DND-41 (cell line): ENCODE measurements around the gene RANBP17.

Source experiments
- ATAC-seq: fragments of 200-7000 bp; cut with Tn5 transposase; 3 replicates; pipeline ENCODE4 v1.9.1; 2021; ENCODE audit warnings: low read depth; ENCODE audit not compliant: insufficient read depth
- DNase-seq: peaks from one replicate; pipeline ENCODE4 v3.0.0-alpha.2; 2020
- H2AFZ ChIP-seq: 2 replicates; pipeline ENCODE4 v1.6.0; 2012; ENCODE audit warnings: low read depth, low read length
- H3K27ac ChIP-seq: 2 replicates; pipeline ENCODE4 v1.5.1; 2012; ENCODE audit warnings: low read length, inconsistent platforms
- H3K27me3 ChIP-seq: fragments of 200-600 bp; sonication (generic); 2 replicates; pipeline ENCODE4 v1.6.0; 2012; ENCODE audit warnings: low read length, mild to moderate bottlenecking, inconsistent platforms; ENCODE audit not compliant: insufficient read depth, poor library complexity
- H3K36me3 ChIP-seq: 2 replicates; pipeline ENCODE4 v1.5.1; 2012; ENCODE audit warnings: low read length, inconsistent platforms; ENCODE audit not compliant: insufficient read depth
- H3K4me1 ChIP-seq: 2 replicates; pipeline ENCODE4 v1.5.1; 2012; ENCODE audit warnings: mild to moderate bottlenecking, low read length; ENCODE audit not compliant: insufficient read depth
- H3K4me2 ChIP-seq: 2 replicates; pipeline ENCODE4 v1.6.0; 2012; ENCODE audit warnings: mild to moderate bottlenecking, moderate library complexity, low read length, inconsistent platforms; ENCODE audit not compliant: insufficient read depth
- H3K4me3 ChIP-seq, 2 experiments: fragments of 200-600 bp in 1 of 2; shearing (Covaris generic) in 1 of 2; 2 replicates each; pipeline ENCODE4 v1.5.1; 2012 to 2016; ENCODE audit warnings: inconsistent platforms in 2 of 2, low read length in 2 of 2, mild to moderate bottlenecking in 2 of 2, low read depth in 1 of 2, moderate library complexity in 1 of 2
- H3K79me2 ChIP-seq: 2 replicates; pipeline ENCODE4 v1.6.0; 2012; ENCODE audit warnings: low read length, inconsistent platforms; ENCODE audit not compliant: insufficient read depth
- H3K9ac ChIP-seq: 2 replicates; pipeline ENCODE4 v1.6.0; 2012; ENCODE audit warnings: low read depth, mild to moderate bottlenecking, inconsistent platforms, low read length, moderate library complexity
- H3K9me3 ChIP-seq: 2 replicates; pipeline ENCODE4 v1.5.1; 2012; ENCODE audit warnings: low read length, moderate library complexity, mild to moderate bottlenecking, inconsistent platforms; ENCODE audit not compliant: insufficient read depth, severe bottlenecking
- H4K20me1 ChIP-seq: 2 replicates; pipeline ENCODE4 v1.6.0; 2012; ENCODE audit warnings: low read length; ENCODE audit not compliant: insufficient read depth
- EZH2 ChIP-seq: IDR thresholded peaks from 3 replicates; pipeline ENCODE4 v1.6.1; 2012; ENCODE audit warnings: borderline replicate concordance, low read depth, mild to moderate bottlenecking, moderate library complexity, low read length, inconsistent platforms; ENCODE audit not compliant: severe bottlenecking
- TF ChIP-seq, protein P1 (sequence below): IDR thresholded peaks from 2 replicates; pipeline ENCODE4 v1.5.1; 2012; ENCODE audit warnings: borderline replicate concordance, low read length, moderate library complexity, mild to moderate bottlenecking; ENCODE audit not compliant: poor library complexity, severe bottlenecking; ENCODE audit errors: extremely low read depth

RANBP17 gene

DNA sequence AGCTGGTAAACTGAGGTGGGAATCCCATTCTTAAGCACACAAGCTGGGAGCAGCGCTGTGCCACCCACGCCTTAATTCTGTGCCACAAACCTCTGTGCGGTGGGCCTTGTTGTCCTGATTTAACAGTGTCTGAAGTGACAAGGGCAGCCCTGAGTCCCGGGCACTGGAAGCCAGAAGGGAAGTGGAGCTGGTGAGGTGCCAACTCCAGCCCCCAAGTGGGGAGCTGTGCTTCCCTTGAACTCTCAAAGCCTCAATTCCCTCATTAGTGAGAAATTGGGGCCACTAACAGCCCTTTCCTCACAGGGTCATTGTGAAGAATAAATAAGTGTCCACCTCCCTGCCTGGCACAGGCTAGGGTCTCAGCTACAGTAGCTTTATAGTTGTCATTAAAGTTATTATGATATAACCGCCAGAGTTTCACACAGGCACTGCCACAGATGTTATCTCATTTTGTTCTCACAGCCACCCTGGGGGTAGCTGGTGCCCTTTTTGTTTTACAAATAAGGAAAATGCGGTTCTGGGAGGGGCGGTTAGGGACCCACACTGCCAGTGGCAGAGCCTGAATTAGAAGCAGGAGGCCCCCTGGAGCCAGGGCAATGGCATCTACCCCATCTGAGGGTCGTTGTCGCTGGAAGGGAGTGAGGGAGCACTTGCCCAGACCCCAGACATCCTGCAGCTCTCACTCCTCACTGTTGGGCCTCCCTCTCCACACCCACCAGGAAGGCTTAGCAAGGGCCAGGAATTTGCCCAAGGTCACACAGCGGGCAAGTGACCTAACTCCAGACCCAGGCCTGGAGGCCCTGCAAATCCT is 445.2 kb downstream of the RANBP17 start:
- TF ChIP-seq, protein P1, sequence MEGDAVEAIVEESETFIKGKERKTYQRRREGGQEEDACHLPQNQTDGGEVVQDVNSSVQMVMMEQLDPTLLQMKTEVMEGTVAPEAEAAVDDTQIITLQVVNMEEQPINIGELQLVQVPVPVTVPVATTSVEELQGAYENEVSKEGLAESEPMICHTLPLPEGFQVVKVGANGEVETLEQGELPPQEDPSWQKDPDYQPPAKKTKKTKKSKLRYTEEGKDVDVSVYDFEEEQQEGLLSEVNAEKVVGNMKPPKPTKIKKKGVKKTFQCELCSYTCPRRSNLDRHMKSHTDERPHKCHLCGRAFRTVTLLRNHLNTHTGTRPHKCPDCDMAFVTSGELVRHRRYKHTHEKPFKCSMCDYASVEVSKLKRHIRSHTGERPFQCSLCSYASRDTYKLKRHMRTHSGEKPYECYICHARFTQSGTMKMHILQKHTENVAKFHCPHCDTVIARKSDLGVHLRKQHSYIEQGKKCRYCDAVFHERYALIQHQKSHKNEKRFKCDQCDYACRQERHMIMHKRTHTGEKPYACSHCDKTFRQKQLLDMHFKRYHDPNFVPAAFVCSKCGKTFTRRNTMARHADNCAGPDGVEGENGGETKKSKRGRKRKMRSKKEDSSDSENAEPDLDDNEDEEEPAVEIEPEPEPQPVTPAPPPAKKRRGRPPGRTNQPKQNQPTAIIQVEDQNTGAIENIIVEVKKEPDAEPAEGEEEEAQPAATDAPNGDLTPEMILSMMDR = peak; percentile 57
- TF ChIP-seq EZH2 = no peak
- Histone ChIP-seq H3K9ac (peak overlapping the region; percentile 98), H3K9me3 (peaks cover 2% of the 10 kb centered on the region), H4K20me1 (peaks cover 61% of the 10 kb centered on the region), H3K4me2 (peak overlapping the region; percentile 65), H2AFZ (no peak overlapping the region), H3K4me1 (peaks cover 40% of the 10 kb centered on the region), H3K79me2 (peaks cover 97% of the 10 kb centered on the region), H3K36me3 (peaks cover 69% of the 10 kb centered on the region), H3K27ac (peak overlapping the region; percentile 96), H3K4me3 (peak overlapping the region; percentile 31 to 66; a peak in 3 of 4 replicates), H3K27me3 (no peaks in the 10 kb centered on the region)
- DNase-seq (peak; percentile 88), ATAC-seq (peak; percentile 50)

DNA sequence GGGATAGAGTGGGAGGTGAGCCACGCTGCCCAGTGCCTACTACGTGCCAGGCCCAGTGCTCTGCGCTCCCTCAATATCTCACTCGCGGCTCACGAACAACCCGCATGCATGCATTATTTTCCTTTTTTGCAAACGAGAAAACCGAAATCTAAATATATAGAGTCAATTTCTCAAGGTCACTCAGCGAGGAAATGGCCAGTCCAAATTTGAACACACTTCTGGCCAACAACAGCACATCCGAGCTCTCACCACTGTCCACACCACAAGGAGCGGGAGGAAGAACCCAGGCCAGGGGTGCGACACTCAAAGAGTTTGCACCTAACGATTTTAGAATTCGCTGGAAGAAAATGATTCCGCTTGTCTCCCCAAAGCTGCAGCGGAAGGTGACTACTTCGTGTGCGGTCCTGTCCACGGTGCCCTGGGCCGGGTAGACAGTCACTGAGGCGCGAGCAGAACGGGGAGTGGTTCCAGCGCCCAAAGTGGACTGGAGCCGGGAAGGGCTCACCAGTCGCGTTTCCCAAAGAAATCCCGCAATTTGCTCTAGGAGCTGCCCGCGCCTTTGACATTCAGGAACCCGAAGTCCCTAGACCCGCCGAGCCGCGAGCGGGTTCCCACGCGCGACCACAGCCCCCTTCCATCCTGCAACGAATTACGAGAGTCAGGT is 446.1 kb downstream of the RANBP17 start:
- Histone ChIP-seq H4K20me1 (peaks cover 61% of the 10 kb centered on the region), H3K9me3 (peaks cover 2% of the 10 kb centered on the region), H3K4me3 (peak overlapping the region; percentile 31 to 66; a peak in 3 of 4 replicates), H3K27me3 (no peaks in the 10 kb centered on the region), H3K36me3 (peaks cover 76% of the 10 kb centered on the region), H3K79me2 (peaks cover 97% of the 10 kb centered on the region), H2AFZ (no peak overlapping the region), H3K9ac (peak overlapping the region; percentile 98), H3K27ac (peak overlapping the region; percentile 96), H3K4me2 (peak overlapping the region; percentile 65), H3K4me1 (peaks cover 47% of the 10 kb centered on the region)
- ATAC-seq = no peak
- no peak for DNase-seq
- TF ChIP-seq, protein P1 = no peak
- no peak for TF ChIP-seq EZH2

DNA sequence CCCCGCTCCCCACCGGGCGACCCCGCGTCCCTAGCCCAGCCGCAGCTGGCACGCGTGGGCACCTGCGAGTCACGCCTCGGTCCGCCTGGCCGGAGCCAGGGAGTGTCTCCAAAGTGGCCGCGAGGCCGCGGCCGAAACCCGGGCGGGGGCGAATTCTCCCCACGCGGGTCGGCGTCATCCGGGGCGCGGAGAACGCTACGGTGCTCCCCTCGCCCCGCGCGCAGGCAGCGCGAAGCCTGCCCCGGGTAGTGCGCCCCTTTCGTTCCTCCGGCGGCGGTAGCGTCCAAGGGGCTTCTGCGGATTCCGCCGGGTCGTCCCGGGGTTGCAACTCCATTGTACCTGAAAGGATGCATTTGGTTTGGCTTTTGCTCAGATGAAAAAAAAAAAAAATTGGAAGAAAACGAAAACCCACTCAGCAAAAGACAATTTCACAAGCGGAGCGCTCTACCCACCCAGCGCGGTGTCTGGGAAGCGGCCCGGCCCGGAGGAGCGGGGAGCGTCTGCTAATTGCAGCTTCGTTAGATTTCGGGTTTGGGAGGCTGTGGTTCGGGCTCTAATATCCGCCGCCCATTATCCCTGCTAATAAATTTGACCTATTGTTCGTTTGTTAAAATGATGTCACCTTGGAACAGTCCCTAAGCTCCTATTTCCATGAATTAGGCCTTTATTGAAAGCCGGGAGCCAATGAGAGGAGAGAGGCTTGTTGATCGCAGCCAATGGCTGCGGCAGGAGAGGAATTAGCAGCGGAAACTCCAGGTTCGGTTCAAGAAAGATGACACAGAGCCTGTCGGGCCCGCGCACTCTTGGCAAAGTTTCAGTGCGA is 446.8 kb downstream of the RANBP17 start, which contains the start of gene TLX3:
TLX3 (plus strand) TSS at position 796 of the 823 bp plus-strand sequence. CDS start 118 bp downstream, outside the sequence.
- peak within 1 kb of the TSS; percentile 96 for H3K27ac ChIP-seq
- H3K36me3 ChIP-seq = peaks cover 78% of the 10 kb centered on the region
- TF ChIP-seq, protein P1 = no peak
- TF ChIP-seq EZH2 = no peak
- H4K20me1 ChIP-seq = peaks cover 64% of the 10 kb centered on the region
- ATAC-seq (peak; percentile 62), DNase-seq (peak; percentile 89)
- H3K9ac ChIP-seq = peak within 1 kb of the TSS; percentile 98
- H3K27me3 ChIP-seq = no peaks in the 10 kb centered on the region
- peaks cover 97% of the 10 kb centered on the region for H3K79me2 ChIP-seq
- peak within 1 kb of the TSS; percentile 69 for H3K4me2 ChIP-seq
- H3K4me3 ChIP-seq = peak within 1 kb of the TSS; percentile 69 to 77; a peak in 3 of 4 replicates
- peaks cover 52% of the 10 kb centered on the region for H3K4me1 ChIP-seq
- no peak within 1 kb of the TSS for H2AFZ ChIP-seq
- H3K9me3 ChIP-seq = peaks cover 2% of the 10 kb centered on the region
